Astrocyte of the spinal cord (primary cell): ENCODE data around the gene PARD6A.
A peak's percentile ranks its signal among the peaks of the same experiment; 100 is the strongest.

Source experiments
- DNase-seq: peaks from one replicate; pipeline ENCODE4 v3.0.0; 2011; ENCODE audit warnings: low read depth, low spot score
- H3K4me3 ChIP-seq: 2 replicates; pipeline ENCODE4 v1.5.1; 2011; ENCODE audit warnings: low read depth, mild to moderate bottlenecking, low read length, moderate library complexity
- CTCF ChIP-seq: IDR thresholded peaks from 2 replicates; pipeline ENCODE4 v1.5.1; 2012; ENCODE audit warnings: low read depth, mild to moderate bottlenecking, low read length, inconsistent platforms
- in situ Hi-C: cut with HindIII; loops from 2 replicates; pipeline ENCODE4 v1.10.0; 2017; ENCODE audit warnings: low sequenced_read_pairs

PARD6A gene

DNA sequence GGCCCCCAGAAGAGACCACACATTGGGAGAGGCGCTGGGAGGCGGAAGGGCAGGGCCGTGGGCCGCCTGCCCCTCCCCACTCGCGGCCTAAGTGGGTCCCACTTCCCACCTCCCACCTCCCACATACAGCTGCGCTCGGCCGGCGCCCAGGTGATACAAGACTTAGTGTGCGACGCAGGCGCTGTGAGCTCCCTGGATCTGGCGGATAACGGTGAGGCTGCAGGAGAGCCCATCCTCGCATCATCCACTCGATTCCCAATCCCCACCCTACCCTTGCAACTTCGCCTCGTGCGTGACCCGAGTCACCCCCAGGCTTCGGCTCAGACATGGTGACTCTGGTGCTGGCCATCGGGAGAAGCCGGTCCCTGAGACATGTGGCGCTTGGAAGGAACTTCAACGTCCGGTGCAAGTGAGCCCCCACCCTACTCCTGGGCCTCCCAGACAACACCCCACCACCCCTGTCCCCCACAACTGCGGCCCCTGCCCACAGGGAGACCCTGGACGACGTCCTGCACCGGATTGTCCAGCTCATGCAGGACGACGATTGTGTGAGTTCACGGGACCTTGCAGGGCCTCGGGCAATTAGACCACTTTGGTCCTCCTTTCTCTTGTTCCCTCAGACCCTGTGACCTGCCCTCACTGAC is 11.9 kb upstream of the PARD6A start:
- in situ Hi-C loops = no loop called here
- no peak overlapping the region for H3K4me3 ChIP-seq
- no peak for DNase-seq
- TF ChIP-seq CTCF = no peak

DNA sequence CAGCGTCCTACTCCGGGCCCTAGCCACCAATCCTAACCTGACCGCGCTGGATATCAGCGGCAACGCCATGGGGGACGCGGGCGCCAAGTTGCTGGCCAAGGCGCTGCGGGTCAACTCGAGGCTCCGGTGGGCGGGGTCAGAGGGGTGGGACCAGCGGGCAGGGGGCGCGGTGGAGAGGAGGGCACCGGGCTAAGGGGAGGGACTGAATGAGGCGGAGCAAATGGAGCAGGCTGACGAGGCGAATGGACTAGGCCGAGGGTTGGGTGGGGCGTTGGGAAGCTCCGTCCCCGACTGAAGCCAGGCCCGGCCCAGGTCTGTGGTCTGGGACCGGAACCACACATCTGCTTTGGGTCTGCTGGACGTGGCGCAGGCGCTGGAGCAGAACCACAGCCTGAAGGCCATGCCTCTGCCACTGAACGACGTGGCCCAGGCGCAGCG is 11.2 kb upstream of the PARD6A start:
- DNase-seq = no peak
- no peak overlapping the region for H3K4me3 ChIP-seq
- in situ Hi-C loops = no loop called here
- no peak for TF ChIP-seq CTCF

GRCh38 chr16:67650023-67650422 is 10.7 kb upstream of the PARD6A start:
- in situ Hi-C loops = no loop called here
- no peak for DNase-seq
- H3K4me3 ChIP-seq = no peak overlapping the region
- TF ChIP-seq CTCF = no peak

DNA sequence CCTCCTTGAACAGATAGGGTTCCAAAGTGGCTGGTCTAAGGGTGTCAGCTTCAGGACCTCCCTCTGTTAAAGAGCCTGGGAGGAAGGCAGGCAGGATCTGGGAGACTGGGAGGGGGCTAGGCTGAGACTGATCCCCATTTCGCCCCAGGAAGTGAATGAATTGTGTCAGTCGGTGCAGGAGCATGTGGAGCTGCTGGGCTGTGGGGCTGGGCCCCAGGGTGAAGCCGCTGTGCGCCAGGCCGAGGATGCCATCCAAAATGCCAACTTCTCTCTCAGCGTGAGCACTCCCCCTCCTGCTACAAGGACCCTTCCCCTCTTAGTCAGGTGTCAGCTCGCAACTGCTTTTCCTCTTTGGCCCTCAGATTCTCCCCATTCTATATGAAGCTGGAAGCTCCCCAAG is 9.7 kb upstream of the PARD6A start:
- in situ Hi-C loops = no loop called here
- no peak for DNase-seq
- TF ChIP-seq CTCF = no peak
- no peak overlapping the region for H3K4me3 ChIP-seq

DNA sequence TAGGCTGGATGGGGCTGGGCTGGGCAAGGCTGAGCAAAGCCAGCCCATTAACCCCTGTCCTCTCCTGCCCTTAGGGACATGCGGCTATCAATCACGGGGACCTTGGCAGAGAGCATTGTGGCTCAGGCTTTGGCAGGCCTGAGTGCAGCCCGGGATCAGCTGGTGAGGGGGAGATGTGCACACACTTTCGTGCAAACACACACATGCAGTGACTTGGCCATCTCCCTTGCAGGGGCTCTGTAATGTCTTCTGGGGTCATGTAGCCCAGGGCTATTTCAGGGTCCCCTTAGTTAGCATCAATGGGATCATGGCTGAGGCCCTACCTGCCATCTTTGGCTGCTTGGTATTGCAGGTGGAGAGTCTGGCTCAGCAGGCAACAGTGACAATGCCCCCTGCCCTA is 8.9 kb upstream of the PARD6A start:
- no peak for TF ChIP-seq CTCF
- no peak overlapping the region for H3K4me3 ChIP-seq
- DNase-seq = no peak
- in situ Hi-C loops = no loop called here

- no peak for DNase-seq
- in situ Hi-C loops = no loop called here
- TF ChIP-seq CTCF = no peak
- peak overlapping the region; percentile 48 for H3K4me3 ChIP-seq
Measured at GRCh38 chr16:67652578-67653127, 8.1 kb upstream of the PARD6A start.
